ELR (cell line): ENCODE results near the gene NLRP14.

Source experiments
- DNase-seq: peaks from one replicate; pipeline ENCODE4 v3.0.0-alpha.2; 2015; ENCODE audit warnings: low read depth

Gene NLRP14

GRCh38 chr11:7057641-7058040 lies 37.4 kb downstream of the NLRP14 start:
- no peak for DNase-seq

GRCh38 chr11:7060868-7061267 lies 40.6 kb downstream of the NLRP14 start:
- DNase-seq = peak; percentile 68

GRCh38 chr11:7062534-7062933 lies 42.3 kb downstream of the NLRP14 start:
- no peak for DNase-seq

GRCh38 chr11:7072401-7073028 lies 52.2 kb downstream of the NLRP14 start:
- DNase-seq = no peak

- no peak for DNase-seq
Observed at GRCh38 chr11:7077101-7077500, 56.8 kb downstream of the NLRP14 start.

GRCh38 chr11:7079545-7080135 lies 59.4 kb downstream of the NLRP14 start:
- DNase-seq = no peak

GRCh38 chr11:7080900-7081299 lies 60.6 kb downstream of the NLRP14 start:
- DNase-seq = no peak

- no peak for DNase-seq
Observed at GRCh38 chr11:7081441-7081840, 61.2 kb downstream of the NLRP14 start.

GRCh38 chr11:7088921-7089320 lies 68.6 kb downstream of the NLRP14 start, which contains the start of gene RBMXL2:
Gene RBMXL2 (plus strand): TSS chr11:7088998. CDS start chr11:7089121, 123 bp downstream.
- DNase-seq = no peak

GRCh38 chr11:7089328-7090251 lies 69.3 kb downstream of the NLRP14 start:
- no peak for DNase-seq

- peak; percentile 66 for DNase-seq
Observed at GRCh38 chr11:7098235-7098832, 78.1 kb downstream of the NLRP14 start.

GRCh38 chr11:7115780-7116179 lies 95.5 kb downstream of the NLRP14 start:
- peak; percentile 1 for DNase-seq

GRCh38 chr11:7116370-7116769 lies 96.1 kb downstream of the NLRP14 start:
- DNase-seq = no peak
